Activated CD4-positive, alpha-beta T cell treated with anti-CD3 and anti-CD28 coated beads for 1 hour (primary cell): ENCODE data around the gene WDFY4.

Experiments
- DNase-seq: peaks from one replicate; pipeline ENCODE4 v3.0.0-alpha.2; 2020

The WDFY4 gene

GRCh38 chr10:48773580-48773979 lies 88.9 kb downstream of the WDFY4 start:
- no peak for DNase-seq

- no peak for DNase-seq
These were observed 89.9 kb downstream of the WDFY4 start for GRCh38 chr10:48774416-48775205.

GRCh38 chr10:48775206-48775517 lies 90.5 kb downstream of the WDFY4 start:
- no peak for DNase-seq

GRCh38 chr10:48776005-48776522 lies 91.4 kb downstream of the WDFY4 start:
- DNase-seq: no peak

- DNase-seq: no peak
These were observed 91.9 kb downstream of the WDFY4 start for GRCh38 chr10:48776528-48776927.

GRCh38 chr10:48777110-48777509 lies 92.4 kb downstream of the WDFY4 start:
- DNase-seq: no peak

GRCh38 chr10:48778193-48778857 lies 93.7 kb downstream of the WDFY4 start:
- no peak for DNase-seq

- DNase-seq: no peak
These were observed 94.4 kb downstream of the WDFY4 start for GRCh38 chr10:48779077-48779476.

GRCh38 chr10:48779546-48780152 lies 95.0 kb downstream of the WDFY4 start:
- DNase-seq: no peak

GRCh38 chr10:48780341-48780740 lies 95.7 kb downstream of the WDFY4 start:
- DNase-seq: no peak

- DNase-seq: no peak
These were observed 97.7 kb downstream of the WDFY4 start for GRCh38 chr10:48782386-48782785.

GRCh38 chr10:48784031-48784430 lies 99.4 kb downstream of the WDFY4 start:
- DNase-seq: no peak

- no peak for DNase-seq
These were observed 101.1 kb downstream of the WDFY4 start for GRCh38 chr10:48785796-48786195.

GRCh38 chr10:48786606-48787282 lies 102.1 kb downstream of the WDFY4 start:
- no peak for DNase-seq

GRCh38 chr10:48788554-48788953 lies 103.9 kb downstream of the WDFY4 start:
- DNase-seq: no peak

- DNase-seq: no peak
These were observed 105.1 kb downstream of the WDFY4 start for GRCh38 chr10:48789486-48790456.

- DNase-seq: no peak
These were observed 105.9 kb downstream of the WDFY4 start for GRCh38 chr10:48790457-48791044.

- DNase-seq: no peak
These were observed 106.7 kb downstream of the WDFY4 start for GRCh38 chr10:48791267-48791928.

- DNase-seq: no peak
These were observed 107.4 kb downstream of the WDFY4 start for GRCh38 chr10:48792121-48792520.

GRCh38 chr10:48792687-48793096 lies 108.0 kb downstream of the WDFY4 start:
- no peak for DNase-seq

- no peak for DNase-seq
These were observed 109.4 kb downstream of the WDFY4 start for GRCh38 chr10:48794074-48794473.
